Stimulated activated CD8-positive, alpha-beta memory T cell treated with anti-CD3 and anti-CD28 coated beads, Interleukin-15, amount 100 ng/mL, for 48 hours (primary cell): ENCODE measurements around the gene CSF1.
A peak's percentile ranks its signal among the peaks of the same experiment; 100 is the strongest.
"Not testable (repeated sequence)": the region's sequence is repeated elsewhere in the genome, so short reads cannot be mapped to it uniquely, and the experiment has no call there.

Experiments
- DNase-seq, 2 donors: peaks; one replicate each; pipeline ENCODE4 v3.0.0-alpha.2; 2020; ENCODE audit warnings: low read depth in 2 of 2

CSF1 gene, protein sequence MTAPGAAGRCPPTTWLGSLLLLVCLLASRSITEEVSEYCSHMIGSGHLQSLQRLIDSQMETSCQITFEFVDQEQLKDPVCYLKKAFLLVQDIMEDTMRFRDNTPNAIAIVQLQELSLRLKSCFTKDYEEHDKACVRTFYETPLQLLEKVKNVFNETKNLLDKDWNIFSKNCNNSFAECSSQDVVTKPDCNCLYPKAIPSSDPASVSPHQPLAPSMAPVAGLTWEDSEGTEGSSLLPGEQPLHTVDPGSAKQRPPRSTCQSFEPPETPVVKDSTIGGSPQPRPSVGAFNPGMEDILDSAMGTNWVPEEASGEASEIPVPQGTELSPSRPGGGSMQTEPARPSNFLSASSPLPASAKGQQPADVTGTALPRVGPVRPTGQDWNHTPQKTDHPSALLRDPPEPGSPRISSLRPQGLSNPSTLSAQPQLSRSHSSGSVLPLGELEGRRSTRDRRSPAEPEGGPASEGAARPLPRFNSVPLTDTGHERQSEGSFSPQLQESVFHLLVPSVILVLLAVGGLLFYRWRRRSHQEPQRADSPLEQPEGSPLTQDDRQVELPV

DNA sequence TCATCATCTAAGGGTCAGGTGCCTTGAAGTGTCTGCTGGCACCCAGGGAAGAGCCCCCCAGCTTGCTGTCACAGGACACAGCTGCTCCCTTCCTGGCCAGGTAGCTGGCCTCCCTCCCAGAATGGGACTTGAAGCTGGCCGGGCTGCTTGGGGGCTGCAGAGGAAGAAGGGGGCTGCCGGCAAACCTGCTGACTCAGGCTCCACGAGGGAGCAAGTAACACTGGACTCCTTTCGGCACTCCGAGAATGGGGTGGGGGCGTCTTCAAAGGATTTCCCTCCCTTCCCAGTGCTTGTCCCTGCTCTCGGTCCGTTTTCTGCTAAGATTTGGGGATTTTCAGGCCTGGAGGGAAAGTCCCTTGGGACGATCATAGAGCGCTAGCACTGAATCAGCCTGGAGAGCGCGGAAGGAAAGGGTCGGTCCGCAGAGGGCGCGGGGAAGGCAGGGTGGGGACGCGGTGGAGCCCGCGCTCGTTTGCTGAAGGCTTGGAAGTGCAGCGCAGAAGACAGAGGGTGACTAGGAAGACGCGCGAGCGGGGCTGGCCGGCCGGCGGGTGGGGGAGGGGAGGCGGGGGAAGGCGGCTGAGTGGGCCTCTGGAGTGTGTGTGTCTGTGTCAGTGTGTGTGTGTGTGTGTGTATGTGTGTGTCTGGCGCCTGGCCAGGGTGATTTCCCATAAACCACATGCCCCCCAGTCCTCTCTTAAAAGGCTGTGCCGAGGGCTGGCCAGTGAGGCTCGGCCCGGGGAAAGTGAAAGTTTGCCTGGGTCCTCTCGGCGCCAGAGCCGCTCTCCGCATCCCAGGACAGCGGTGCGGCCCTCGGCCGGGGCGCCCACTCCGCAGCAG is at the start of gene CSF1:
TSS of gene CSF1 (plus strand) at position 727 of the 840 bp plus-strand sequence. CDS start 175 bp downstream, outside the sequence.
- DNase-seq: peak; percentile 47 to 50

DNA sequence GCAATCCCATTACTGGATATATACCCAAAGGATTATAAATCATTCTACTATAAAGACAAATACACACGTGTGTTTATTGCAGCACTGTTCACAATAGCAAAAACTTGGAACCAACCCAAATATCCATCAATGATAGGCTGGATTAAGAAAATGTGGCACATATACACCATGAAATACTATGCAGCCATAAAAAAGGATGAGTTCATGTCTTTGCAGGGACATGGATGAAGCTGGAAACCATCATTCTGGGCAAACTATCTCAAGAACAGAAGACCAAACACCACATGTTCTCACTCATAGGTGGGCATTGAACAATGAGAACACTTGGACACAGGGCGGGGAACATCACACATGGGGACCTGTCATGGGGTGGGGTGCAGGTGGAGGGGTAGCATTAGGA is 49.0 kb upstream of the CSF1 start:
- DNase-seq: not testable (repeated sequence)

DNA sequence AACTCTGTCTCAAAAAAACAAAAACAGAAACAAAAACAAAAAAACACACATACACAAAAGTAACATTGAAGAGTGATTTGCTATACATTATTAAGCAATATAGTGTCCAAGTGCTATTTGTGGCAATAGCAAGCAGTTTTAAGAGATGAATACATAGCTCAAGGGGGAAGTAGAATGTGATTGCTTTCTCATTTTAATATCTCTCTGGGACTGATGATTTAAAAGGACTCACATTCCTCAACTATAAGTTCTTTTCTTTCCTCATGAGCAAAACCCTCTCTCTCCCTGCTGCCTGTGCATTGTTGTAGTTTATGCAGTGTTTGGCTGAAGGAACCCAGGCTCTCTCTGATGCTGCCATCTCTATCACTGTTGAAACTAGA is 47.0 kb upstream of the CSF1 start:
- DNase-seq: no peak

DNA sequence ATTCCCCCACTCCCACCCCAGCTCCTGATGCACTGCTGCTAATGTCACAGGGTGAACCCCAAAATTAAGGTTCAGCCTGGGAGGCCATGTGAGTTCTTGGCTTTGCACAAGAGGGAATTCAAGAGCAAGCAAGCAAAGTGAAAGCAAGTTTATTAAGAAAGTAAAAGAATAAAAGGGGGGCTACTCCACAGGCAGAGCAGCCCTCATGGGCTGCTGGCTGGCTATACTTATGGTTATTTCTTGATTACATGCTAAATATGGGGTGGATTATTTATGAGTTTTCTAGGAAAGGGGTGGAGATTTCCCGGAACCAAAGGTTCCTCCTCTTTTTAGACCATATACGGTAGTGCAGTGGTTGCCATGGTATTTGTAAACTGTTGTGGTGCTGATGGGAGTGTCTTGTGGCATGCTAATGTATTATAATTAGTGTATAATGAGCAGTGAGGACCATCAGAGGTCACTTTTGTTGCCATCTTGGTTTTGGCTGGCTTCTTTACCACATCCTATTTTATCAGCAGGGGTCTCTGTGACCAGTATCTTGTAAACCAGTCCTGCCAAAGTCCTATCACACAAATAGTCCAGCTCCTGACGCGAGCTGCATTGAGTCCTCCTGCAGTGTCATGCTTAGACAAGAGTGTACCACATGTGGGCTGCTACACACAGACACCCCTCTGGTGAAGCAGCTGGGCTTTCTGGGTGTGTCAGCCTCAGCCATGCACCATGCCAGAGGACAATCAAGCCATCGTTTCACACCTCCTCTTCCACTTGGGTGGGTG is 46.4 kb upstream of the CSF1 start:
- DNase-seq: no peak

DNA sequence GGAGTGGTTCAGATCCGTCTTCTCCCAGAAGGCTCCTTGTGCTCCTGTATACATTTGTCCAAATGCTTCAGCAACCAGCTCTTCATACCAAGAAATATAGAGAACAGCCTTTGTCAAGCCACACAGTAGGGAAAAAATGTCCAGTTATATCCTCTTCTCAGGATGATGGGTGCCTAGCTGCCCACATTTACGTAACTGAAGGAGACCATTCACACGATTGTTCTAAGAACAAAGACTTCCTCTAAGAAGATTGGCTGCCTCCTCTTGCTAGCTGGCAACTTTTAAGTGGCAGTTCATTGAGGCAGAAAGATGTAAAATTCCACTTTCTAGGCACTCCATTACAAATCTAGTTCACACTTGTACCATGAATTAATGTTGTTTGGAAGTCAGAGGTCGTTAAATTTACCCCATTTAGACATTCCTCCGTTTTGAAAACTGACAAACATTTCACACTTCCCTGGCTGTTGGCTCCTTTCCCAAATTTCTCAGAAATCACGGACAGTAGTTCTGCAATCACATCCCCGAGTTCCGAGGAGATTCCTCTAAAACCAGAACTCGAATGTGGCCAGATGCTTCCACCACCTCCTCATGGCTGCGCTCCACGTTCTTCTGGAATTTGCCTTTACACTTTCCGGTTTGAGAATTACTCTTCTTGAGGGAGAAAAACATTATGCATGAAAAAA is 45.6 kb upstream of the CSF1 start:
- DNase-seq: no peak

DNA sequence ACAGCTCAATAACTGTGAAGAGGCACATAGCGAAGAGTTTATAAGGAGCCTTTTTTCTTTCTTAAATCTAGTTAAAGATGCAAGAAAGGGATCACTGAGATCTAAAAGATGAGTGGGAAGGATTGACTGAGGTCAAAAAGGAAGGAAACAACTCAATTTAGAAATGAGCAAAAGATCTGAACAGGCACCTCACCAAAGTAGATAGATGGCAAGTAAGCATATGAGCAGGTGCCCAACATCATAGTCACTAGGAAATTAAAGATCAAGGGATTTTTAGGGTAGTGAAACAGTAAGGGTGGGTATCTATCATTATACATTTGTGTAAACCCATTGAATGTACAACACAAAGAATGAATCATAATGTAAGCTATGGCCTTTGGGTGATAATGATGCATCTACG is 44.6 kb upstream of the CSF1 start:
- DNase-seq: no peak

DNA sequence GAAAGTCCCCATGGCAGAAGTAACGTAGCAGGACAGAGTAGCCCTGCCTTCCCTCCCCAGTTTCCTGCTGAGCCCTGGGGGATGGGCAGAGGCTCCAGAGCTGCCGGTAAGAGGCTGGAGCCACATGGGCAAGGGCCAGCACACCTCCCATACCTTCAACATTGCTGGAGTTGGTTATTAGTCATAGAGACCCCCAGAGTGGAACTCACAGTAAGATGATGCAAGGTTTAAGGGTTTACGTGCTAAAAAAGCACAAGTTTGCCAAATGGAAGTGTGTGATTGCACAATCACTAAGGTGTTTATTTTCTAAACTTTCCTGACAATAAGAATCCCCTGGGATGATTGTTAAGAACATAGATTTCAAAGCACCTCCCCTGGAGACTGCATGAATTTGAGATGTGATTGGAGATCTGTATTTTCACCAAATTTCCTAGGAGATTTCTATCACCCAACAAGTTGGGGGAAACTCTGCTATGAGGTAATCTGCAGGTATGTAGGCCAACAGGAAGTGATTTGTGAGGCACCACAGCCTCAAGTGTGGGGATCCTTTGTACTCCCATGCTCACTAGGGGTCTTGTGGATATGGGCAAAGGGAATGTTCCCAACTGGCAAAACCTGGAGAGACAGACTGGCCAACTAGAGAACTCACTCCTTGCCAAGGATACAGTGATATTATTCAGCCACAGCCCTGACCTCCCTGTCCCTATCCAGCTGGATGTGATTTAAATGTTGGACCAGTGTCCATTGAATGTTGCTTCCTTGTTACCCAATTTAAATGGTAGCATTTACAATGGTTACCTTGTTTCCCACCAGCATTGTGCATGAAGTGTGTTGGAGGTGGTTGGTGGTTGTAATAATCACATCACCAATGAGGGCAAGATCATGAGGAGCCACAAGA is 37.1 kb upstream of the CSF1 start:
- DNase-seq: no peak

DNA sequence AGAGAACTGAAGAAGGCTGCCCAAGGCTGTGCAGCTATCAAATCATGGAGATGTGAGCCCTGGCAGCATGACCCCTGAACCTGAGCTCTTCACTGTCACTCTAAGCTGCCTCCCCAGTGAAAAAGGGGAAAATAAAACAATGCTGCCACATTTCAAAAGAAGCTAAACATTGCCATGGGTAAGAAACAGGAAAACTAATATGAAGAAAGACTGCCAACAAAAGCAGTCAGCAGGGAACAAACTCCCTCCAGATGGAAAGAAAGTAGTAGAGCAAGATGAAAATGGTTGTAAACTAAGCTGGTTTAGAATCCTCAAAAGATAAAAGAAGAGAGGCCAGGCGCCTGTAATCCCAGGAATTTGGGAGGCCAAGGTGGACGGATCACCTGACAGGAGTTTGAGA is 36.2 kb upstream of the CSF1 start:
- no peak for DNase-seq

DNA sequence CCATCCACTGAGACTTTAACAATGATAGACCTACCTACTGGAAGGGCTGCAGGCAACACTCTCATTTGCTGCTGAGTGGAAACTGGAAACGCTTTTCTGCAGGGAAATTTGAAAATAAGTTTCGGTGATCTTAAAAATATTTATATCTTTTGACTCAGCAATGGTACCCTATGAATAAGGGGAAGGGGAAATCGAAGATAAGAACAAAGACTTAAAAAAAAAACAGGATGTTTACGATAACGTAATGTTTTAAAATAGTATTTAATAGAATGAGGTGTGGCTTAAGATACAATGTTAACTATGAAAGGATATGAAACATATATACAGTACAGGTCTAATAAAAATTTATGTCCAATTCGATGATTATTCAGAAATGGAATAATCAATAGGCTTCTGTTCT is 34.8 kb upstream of the CSF1 start:
- DNase-seq: no peak

DNA sequence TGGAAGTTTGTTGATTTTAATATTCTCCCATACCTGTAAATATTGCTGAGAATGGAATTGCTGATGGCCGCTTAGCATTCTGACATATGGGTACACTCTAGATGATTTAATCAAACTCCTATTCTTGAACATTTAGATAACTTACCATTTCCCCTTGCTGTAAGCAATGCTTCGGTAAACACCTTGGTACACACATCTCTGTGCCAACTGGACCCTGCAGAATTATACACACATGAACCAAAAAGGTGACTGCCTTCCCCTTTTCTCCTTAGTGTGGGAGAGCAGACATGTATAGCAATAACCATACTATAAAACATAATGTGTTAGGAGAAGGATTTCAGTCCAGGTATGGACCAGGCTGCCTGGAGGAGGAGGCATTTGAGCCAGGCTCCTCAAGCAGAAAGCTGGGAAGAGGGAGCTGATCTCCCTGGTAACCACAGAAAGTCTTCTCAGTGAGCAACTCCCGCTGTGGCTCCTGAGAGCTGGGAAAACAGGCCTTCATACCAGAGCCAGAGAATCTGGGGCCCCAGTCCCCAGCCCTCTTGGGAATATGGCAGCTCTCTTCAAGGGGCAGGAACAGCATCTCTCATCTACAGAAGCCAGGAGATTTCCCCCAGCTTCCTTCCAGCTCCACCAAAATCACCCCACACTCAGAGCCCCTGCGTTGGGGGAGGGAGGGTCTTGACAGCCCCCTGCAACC is 33.9 kb upstream of the CSF1 start:
- no peak for DNase-seq

DNA sequence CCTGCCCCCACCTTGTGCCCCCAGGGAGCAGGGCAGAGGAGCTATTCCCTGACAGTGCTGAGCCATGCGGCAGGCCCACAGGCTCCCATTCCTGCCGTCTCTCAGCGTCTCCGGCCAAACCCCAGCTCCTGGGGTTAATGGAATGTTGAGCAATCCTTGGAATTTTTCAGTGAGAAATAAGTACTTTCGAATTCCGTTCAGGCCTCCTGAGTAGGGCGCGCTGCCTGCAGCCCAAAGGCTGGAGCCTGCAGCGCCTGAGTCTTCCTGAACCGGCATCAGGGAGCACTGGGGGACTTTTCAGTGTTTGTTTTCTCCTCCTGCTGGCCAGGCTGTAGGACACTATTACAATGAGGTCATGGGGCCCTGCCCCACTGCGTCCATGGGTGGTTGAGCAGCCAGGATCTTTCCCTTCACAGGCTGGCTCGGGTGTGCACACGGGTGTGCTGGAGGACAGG is 33.3 kb upstream of the CSF1 start:
- DNase-seq: no peak

DNA sequence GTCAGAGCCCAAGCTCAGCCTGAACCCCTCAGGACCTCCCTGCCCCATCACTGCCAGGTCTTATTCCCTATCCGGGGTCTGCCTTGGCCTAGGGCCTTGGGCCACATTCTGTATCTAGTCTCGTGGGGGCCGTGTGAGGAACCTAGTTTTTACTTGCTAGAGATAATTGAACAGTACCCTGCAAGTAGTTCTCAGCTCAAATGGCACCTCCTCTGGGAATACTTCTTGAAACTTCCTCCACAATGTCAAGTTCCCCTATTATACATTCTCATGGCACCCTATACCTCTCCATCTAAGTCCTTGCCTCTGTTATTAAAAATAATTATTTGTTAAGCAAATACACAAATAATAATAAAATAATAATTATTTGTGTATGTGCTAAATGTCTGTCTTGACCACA is 32.9 kb upstream of the CSF1 start:
- DNase-seq: no peak

DNA sequence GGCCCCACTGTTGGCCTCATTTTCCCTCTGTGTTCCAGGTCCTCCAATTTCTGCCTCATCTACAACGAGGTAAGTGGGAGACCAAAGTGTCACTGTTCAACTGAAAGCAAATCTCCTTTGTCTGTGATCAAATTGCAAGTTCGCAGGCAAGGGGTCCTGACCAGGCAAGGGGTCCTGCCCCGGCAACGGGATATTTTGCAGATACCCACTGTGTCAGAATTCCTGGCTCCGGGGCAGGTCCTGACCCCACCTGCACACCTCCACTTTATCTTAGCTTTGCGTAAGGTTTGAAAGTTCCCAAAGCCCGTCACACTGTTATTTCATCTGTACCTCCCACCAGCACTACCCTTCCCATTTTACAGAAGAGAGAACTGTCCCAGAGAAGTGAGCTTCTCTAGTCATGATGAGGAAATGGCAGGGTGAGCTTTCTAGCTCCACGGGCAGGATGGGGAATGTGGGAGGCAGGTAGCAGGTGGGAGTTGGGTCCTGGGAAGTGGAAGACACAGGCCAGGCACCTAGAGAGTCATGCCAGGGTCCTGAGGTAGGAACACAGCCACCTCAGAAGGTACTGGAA is 32.0 kb upstream of the CSF1 start:
- DNase-seq: no peak

DNA sequence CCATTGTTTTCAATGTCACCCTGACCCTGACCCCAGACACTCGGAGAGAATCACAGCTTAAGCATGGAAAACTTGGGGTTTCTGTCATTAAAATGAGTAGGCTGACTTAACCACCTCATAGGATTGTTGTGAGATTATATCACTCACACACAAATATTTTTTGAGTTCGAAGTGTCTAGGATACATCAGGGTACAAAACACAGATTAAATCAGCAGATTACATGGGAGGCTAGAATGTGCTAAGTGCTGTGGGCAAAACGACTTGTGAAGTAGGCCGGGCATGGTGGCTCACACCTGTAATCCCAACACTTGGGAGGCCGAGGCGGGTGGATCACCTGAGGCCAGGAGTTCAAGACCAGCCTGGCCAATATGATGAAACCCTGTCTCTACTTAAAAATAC is 31.3 kb upstream of the CSF1 start:
- DNase-seq: not testable (repeated sequence)

DNA sequence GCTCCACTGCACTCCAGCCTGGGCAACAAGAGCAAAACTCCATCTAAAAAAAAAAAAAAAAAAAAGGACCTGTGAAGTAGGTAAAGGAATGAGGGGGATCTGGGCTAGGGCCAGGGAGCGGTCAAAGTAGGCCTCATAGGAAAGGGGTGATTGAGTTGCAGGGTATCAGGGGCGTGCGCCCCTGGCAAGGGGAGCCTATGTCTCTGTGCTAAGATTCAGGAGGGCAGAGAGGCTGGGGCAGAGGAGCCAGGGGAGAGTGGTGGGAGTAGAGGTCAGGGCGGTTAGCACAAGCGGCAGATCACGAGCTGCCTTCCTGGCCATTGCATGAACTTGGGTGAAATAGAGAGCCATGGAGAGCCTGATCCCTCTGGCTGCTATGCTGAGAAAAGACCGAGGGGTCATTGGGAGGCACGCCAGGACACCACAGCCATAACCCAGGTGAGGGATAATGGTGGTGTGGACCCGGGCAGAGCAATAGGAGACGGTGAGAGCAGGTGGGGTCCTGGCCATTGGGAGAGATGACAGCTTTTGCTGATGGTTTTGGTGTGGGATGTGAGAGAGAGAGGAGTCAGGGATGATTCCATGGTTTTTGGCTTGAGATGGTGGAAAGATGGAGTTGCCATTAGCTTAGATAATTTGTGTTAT is 30.6 kb upstream of the CSF1 start:
- DNase-seq: no peak

DNA sequence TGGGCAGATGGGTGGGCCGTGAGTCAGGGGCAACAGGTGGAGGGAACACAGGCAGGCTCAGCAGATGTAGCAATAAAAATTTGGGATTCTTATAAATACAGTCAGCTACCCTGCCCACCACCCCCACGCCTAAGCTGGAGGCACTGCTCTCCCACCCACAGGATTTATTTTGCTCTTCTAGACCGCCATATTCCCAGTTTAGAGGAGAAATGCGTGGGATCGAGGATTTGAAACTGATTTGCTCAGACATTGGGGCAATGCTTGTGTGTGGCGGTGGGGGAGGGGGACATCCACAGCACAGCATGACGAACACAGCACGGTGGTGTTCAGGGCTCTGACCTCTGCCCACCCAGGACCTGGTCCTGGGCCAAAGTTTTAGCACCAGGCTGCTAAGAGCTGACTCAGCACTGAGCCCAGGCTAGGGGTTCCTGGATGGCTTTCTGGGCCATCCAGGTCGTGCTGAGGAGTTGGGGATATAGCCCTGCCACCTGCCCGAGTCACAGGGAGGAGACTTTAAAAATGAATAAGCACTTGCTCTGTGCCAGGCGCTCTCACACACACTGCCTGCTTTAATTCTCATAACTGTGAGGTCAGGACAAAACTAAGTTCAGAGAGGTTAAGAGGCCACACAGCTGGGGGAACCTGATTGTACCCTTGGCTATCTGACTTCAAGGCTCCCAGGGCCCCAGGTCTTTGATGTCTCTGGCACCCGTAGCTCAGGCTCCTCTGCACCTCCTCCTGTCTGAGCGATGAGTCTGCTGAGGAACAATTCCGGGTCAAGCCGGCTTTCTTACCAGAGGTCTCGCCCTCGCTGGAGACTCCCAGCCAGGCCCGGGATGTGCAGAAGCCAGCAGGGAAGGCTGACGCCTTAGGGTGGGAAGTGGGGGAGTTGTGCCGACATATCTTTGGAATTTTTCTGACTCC is 29.4 kb upstream of the CSF1 start:
- DNase-seq: no peak

DNA sequence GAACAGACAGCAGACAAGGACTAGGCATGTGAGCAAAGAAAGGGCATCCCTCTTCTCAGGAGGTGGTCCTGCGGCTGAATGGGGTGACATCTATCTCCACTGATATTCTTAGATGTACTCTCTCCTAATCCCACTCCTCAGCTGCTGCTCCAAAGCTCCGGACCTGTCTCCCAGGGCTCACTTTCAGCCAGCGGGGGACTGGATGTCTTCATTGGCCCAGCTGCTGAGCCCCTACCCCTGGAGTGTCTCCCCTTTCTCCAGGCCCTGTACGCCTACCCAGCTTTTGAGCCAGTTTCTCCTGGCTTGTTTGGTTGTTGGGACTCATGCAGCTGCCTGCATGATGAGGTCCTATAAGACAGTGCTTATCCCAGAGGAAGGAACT is 28.8 kb upstream of the CSF1 start:
- no peak for DNase-seq
